Activated CD4-positive, alpha-beta T cell treated with anti-CD3 and anti-CD28 coated beads, Interleukin-2, amount 50 U/mL, for 16 hours (primary cell): ENCODE data around the gene PLS1.

Source experiments
- DNase-seq: peaks from one replicate; pipeline ENCODE4 v3.0.0-alpha.2; 2020

PLS1 gene

GRCh38 chr3:142642956-142643355 is 46.8 kb downstream of the PLS1 start:
- DNase-seq = no peak

GRCh38 chr3:142644502-142644901 is 48.3 kb downstream of the PLS1 start:
- no peak for DNase-seq

GRCh38 chr3:142645236-142645793 is 49.1 kb downstream of the PLS1 start:
- no peak for DNase-seq

DNA sequence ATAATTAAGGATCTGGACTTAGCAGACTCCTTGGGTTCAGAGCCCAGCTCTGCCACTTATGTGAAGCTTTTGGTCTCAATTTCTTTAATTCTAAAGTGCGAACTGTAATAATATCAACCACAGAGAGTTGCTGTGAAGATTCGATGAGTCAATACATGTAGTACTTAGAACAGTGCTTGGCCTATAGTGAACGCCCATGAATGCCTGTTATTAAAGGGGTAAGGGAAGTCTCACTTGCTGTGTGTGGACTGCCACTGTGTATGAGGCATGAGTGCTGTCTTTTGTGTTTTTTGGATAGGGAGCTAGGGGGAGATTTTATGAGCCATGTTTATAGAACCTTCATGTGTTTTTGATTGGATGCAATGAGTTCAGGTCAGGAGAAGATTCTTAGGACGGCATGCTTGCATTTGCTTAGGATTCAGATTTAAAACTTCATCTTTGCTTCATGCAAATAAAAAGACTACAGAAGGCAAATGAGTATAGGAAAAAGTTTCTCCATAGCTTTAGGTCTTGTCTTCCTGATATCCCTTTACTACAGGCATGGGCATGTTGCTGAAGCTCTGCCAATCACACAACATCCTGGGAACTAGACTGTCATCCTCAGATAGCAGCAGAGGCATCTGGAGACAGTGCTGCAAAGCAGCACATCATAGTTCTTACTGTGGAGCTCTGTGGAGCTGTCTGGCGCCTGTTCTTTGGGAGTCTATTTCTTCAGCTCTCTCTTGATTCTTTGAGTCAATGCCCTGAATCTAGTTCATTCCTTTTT is 50.0 kb downstream of the PLS1 start:
- no peak for DNase-seq

DNA sequence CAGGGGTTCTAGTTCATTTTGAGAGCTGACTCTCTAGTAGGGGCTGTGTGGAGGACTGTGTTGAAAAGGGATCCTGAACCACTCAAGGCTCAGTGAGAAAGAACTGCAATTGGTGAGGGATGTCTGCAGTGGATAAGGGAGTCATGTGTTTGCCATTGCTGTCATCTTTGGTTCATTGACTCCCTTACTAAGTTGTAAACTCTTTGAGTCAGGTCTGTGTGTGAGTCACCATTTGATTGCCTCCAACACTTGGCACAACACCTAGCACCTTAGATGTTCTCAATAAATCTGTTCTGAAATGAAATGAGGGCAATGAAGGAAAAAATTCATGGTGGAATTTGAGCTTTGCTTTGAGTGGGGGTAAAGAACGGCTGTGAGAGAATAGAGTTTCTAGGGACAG is 51.7 kb downstream of the PLS1 start:
- no peak for DNase-seq

GRCh38 chr3:142648950-142649349 is 52.8 kb downstream of the PLS1 start:
- DNase-seq = no peak

- no peak for DNase-seq
These were observed 54.0 kb downstream of the PLS1 start for GRCh38 chr3:142650001-142650693.

DNA sequence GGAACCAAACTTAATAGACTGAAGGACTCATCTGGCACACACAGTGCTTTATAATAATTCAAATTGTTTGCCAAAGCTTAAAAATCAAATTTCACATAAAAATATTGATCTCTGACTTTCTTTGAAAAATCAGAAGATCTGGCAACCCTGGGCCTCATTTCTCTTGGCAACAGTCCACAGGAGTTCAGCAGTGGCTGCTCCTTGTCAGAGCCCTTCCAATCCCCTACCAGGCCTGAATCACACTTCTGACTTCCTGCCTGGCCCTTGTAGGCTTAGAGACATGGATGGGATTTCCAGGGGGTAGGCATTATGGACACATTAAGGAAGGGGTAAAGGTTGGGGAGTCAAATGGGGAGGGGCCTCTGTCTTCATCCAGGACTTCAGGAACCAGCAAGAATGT is 55.5 kb downstream of the PLS1 start:
- no peak for DNase-seq

- DNase-seq = no peak
These were observed 56.7 kb downstream of the PLS1 start for GRCh38 chr3:142652826-142653292.

- DNase-seq = no peak
These were observed 60.4 kb downstream of the PLS1 start for GRCh38 chr3:142656575-142656974.

GRCh38 chr3:142657033-142657432 is 60.8 kb downstream of the PLS1 start:
- DNase-seq = no peak

DNA sequence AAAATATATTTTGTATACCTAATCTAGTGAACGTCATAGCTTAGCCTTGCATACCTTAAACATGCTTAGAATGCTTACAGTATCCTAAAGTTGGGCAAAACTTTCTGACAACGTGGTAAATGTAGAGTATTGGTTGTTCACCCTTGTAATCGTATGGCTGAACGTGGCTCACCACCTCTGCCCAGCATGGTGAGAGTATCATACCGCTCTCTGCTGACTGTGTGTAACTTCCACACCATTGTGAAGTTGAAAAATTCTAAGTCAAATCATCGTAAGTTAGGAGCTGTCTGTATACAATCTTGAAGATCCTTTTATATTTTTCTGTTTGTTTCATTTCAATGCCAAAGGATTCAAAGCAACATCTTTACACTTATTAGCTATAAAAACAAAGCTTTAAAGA is 64.2 kb downstream of the PLS1 start:
- no peak for DNase-seq

- no peak for DNase-seq
These were observed 64.7 kb downstream of the PLS1 start for GRCh38 chr3:142660893-142661292.

DNA sequence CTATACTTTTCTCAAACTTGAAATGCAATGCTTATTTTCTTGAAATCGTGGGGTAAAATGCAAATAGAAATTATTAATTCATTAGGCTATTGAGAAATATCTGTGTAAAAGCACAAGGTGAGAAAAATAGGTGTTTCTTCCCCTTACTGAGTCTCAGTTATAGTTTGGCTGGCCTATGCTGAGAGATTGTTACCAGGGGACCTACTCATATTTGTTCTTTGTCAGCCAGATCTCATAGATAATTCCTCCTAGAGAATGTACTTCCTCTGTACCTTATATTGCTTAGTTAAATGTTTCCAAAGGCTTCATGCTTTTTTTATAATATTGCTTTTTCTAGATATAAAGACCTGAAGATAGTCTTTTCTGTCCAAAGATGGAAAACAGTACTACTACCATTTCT is 67.7 kb downstream of the PLS1 start:
- no peak for DNase-seq

GRCh38 chr3:142664311-142664710 is 68.1 kb downstream of the PLS1 start:
- DNase-seq = no peak

DNA sequence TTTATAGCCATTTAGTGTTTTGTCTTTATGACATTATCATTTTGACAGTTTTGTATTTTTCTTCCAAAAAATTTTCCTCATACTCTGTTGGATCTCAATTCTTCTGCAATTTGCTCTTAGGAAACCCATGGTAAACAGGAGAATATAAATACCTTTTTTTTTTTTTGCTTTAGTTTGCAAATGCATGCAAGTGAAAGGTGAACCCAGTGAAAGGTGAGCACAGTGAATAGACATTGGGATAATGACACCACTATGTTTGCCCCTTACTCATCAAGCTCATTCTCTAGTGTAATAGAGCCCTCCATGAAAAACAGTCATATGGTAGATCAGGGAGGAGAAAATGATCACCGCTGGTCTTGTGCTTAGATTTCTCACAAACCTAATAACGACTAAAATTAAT is 68.6 kb downstream of the PLS1 start:
- DNase-seq = no peak

DNA sequence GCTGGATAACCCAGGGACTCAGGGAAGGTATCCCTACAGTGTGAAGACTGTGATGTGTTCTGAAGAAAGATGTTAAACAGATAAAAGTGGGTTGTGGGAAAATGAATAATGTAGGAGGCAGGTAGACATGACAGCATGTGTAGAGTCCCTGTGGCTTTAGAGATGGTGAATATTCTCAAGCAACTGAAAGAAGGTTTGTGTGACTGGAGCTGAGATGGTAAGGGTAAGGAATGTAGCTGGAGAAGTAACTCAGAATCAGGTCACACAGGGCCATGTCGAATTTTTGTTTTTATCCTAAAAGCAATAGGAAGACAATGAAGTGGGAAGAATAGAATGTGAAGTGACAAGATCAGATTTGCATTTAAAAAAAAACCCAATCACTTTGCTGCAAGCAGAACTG is 73.9 kb downstream of the PLS1 start:
- DNase-seq = no peak

DNA sequence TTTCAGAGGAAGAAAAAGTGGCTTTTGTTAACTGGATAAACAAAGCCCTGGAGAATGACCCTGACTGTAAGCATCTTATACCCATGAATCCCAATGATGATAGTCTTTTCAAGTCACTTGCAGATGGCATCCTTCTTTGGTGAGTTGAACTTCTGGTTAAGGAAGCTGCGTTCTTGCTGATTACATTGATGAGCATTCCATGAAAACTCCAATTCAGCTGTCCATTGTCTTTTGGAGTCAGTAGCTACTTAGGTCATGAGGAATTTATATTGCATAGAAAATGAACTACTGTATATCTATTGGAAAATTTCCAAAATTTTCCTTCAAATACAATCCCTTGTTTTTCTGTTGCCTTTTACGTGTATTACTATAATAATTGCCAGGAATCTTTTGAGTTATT is 80.0 kb downstream of the PLS1 start:
- DNase-seq = no peak

GRCh38 chr3:142680710-142681109 is 84.5 kb downstream of the PLS1 start:
- DNase-seq = no peak

GRCh38 chr3:142690613-142691012 is 94.4 kb downstream of the PLS1 start:
- DNase-seq = no peak

DNA sequence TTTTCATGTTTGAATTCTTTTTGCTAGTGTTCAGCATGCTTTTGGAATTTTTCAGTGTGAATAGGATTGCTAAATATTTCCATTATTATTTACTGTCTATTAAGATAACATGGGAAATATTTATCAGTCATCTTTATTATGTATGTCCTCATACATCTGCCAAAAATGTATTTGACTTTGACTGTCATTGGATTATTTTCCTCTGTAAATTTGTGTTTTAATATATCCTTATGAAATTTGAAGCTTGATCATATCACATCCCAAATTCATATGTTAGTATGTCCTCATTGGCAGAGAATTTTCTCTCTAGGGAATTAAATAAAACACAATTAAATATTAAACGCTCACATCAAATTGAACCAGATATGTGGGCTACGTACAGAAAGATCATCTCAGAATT is 95.3 kb downstream of the PLS1 start:
- DNase-seq = no peak

GRCh38 chr3:142693136-142693853 is 97.1 kb downstream of the PLS1 start:
- DNase-seq = no peak

DNA sequence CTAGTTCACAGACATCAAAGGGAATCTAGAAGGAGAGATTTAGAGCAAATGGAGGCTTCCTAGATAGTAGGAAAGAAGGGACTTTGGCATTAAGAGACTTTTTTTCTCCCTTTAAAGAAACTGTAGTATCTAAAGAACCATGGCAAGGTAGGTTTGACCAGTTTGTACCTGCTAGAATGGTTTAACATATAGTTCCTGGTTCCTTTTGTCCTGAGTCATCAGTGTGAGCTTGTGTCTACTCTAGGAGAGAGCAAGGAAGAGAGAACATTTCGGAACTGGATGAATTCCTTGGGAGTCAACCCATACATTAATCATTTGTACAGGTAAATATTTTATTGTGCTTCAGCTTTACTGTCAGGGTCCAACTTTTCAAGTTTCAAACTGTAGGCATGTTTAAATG is 98.0 kb downstream of the PLS1 start:
- DNase-seq = no peak

DNA sequence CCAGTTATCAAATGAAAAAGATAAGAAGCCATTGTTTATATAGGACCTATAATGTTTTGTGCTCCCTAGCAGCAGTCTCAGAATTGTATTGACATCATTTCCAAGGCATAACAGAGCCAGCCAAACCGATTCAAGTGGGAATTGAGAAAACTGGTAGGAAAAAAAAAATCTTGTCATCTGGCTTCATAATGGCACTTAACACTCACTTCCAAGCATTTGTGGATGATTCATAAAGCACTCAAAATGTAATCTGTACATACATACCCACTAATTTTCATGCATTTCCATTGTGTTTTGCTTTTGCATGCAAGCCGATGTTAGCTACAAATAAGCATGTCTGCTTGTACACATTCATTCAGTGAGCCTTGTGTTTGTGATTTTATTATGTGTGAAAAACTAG is 109.0 kb downstream of the PLS1 start:
- no peak for DNase-seq
